Right ventricle myocardium superior (tissue), 1 donor: ENCODE results near the gene WNK1. TPM values are rescaled to one million over a fixed set of nuclear protein-coding genes. Genes with fewer than 3 reads are reported as not detected.
"Not testable (repeated sequence)": the region's sequence is repeated elsewhere in the genome, so short reads cannot be mapped to it uniquely, and the experiment has no call there.

Experiments used
- ATAC-seq: fragments of 200-7000 bp; cut with Tn5 transposase; one replicate; pipeline ENCODE4 v1.9.1; 2020; ENCODE audit warnings: mild to moderate bottlenecking; ENCODE audit not compliant: poor library complexity
- DNase-seq: peaks from one replicate; pipeline ENCODE4 v3.0.0-alpha.2; 2020
- intact Hi-C: fragments of 100-400 bp; cut with DNase I; formaldehyde crosslinking; loops from one replicate; pipeline ENCODE4 v1.11.2; 2022
- total RNA-seq: library from RNA; stranded (reverse); fragmentation: NEBNext Ultra II Directional; extraction: Animal tissue kit (Norgen Biotek cat#: 25700); gene quantifications from one replicate; pipeline ENCODE4 v1.2.1, GENCODE V29; 2021
- donor health status: DM: no; HTN: yes; CAD: no; lungs with severe emphysema.

WNK1 gene
- total RNA-seq, 1 donor from 2014 or later: 294 TPM

- ATAC-seq: no peak
- no peak for DNase-seq
- intact Hi-C loops: no loop called here
Measured at GRCh38 chr12:802242-803120, 50.1 kb downstream of the WNK1 start.

- DNase-seq: no peak
- ATAC-seq: no peak
- intact Hi-C loops: no loop called here
Measured at GRCh38 chr12:805022-805632, 52.7 kb downstream of the WNK1 start.

- ATAC-seq: peak; percentile 63
- intact Hi-C loops: no loop called here
- no peak for DNase-seq
Measured at GRCh38 chr12:806200-806791, 53.9 kb downstream of the WNK1 start.

GRCh38 chr12:807041-807735 lies 54.8 kb downstream of the WNK1 start:
- DNase-seq (no peak), ATAC-seq (no peak)
- intact Hi-C loops: no loop called here

- intact Hi-C loops: loop anchor here (10.0 kb wide), 2 partner anchors 55 to 165 kb away; partner anchors contain the start of gene WNK1
- ATAC-seq (no peak), DNase-seq (no peak)
Measured at GRCh38 chr12:810116-810515, 57.7 kb downstream of the WNK1 start.

- intact Hi-C loops: loop anchor here (10.0 kb wide), 2 partner anchors 56 to 166 kb away; partner anchors contain the start of gene WNK1
- ATAC-seq (no peak), DNase-seq (no peak)
Measured at GRCh38 chr12:810671-811415, 58.5 kb downstream of the WNK1 start.

GRCh38 chr12:812950-813349 lies 60.6 kb downstream of the WNK1 start:
- intact Hi-C loops: loop anchor here (2.0 to 10.0 kb wide), 3 partner anchors 58 to 240 kb away; partner anchors contain the start of gene WNK1
- ATAC-seq: no peak
- no peak for DNase-seq

GRCh38 chr12:817456-817855 lies 65.1 kb downstream of the WNK1 start:
- intact Hi-C loops: loop anchor here (10.0 kb wide), 2 partner anchors 63 to 173 kb away; partner anchors contain the start of gene WNK1
- ATAC-seq, DNase-seq: not testable (repeated sequence)

- intact Hi-C loops: loop anchor here (10.0 kb wide), 2 partner anchors 63 to 173 kb away; partner anchors contain the start of gene WNK1
- ATAC-seq: no peak
- DNase-seq: no peak
Measured at GRCh38 chr12:817941-818600, 65.7 kb downstream of the WNK1 start.

- DNase-seq: no peak
- ATAC-seq: no peak
- intact Hi-C loops: loop anchor here (10.0 kb wide), 2 partner anchors 64 to 174 kb away; partner anchors contain the start of gene WNK1
Measured at GRCh38 chr12:818733-819132, 66.4 kb downstream of the WNK1 start.

- ATAC-seq (no peak), DNase-seq (no peak)
- intact Hi-C loops: no loop called here
Measured at GRCh38 chr12:820336-820735, 68.0 kb downstream of the WNK1 start.

GRCh38 chr12:823028-823698 lies 70.8 kb downstream of the WNK1 start:
- intact Hi-C loops: no loop called here
- no peak for DNase-seq
- ATAC-seq: peak; percentile 32

GRCh38 chr12:826331-826730 lies 74.0 kb downstream of the WNK1 start:
- ATAC-seq (no peak), DNase-seq (no peak)
- intact Hi-C loops: no loop called here

GRCh38 chr12:828726-829395 lies 76.5 kb downstream of the WNK1 start:
- peak; percentile 15 for ATAC-seq

GRCh38 chr12:830111-830867 lies 77.9 kb downstream of the WNK1 start:
- intact Hi-C loops: no loop called here
- no peak for ATAC-seq
- DNase-seq: no peak

More at GRCh38 chr12:828726-829395, 76.5 kb downstream of the WNK1 start:
- intact Hi-C loops: no loop called here
- DNase-seq: no peak
